Heart left ventricle (tissue), 13 donors: Measurements from ENCODE around the gene IQGAP2.

Experiments used
- POLR2A ChIP-seq, 2 donors: fragments of 450-650 bp; IDR thresholded peaks; one replicate each; pipeline ENCODE4 v1.6.1; 2017; ENCODE audit warnings: antibody characterized with exemption in 2 of 2, mild to moderate bottlenecking in 2 of 2, moderate library complexity in 2 of 2
- TF ChIP-seq, protein P1 (sequence below), 12 donors: fragments of 200-600 bp; sonication (generic) in 4 of 12; IDR thresholded peaks; one replicate each; pipeline versions ENCODE4 v1.5.0 to v1.8.0; 2018 to 2022; ENCODE audit warnings: antibody characterized with exemption in 12 of 12, mild to moderate bottlenecking in 5 of 12
- donor health status: ischemic (EF 13 %, LVEDD 7.1; RV severe dilation, severe dysfunction).
- donor health status: DM: no; HTN: yes; CAD: no.
- donor health status: DM: no; HTN: no; CAD: no.
- donor health status: ischemic (EF 25% LVEDD 6.9; RV normal size, moderate dysfunction).
- donor health status: ischemic (EF 25% LVEDD 5.7; RV mildly dilated, moderate dysfunction).
- donor health status: ischemic (EF 35%, LVEDD 5.7; RV mildly dilated, moderate dysfunction).
- donor health status: nonischemic (EF 11% LVEDD 7.7; RV severe dilation, severe dysfunction).
- donor health status: DM: yes; HTN: yes; CAD: no.
- donor health status: PGD.
- donor health status: ischemic (EF 29% LVEDD 5.4; RV normal size, mild dysfunction).
- donor health status: nonischemic (EF 23%, LVEDD 6.1; RV moderate dilation, normal function).

DNA sequence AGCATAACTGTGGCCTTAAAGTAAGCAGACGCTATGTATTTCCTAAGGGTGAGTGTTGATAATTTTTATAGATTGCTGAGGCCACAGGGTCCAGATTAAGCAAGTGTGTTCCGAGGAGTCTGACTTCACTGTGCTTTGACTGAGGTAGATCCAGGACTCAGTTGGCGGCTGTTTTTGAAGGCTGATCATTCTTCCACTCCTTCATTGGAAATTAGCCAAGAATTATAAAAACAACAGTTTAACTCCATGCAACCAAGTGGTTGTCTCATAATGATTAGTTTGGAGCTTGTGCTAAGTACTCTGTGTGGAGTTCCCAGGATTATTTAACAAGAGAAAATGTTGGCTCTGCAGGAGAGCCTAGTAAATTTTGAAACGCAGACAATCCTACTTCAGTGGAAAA, 19.1 kb downstream of the IQGAP2 start:
- TF ChIP-seq POLR2A (IDR thresholded peaks at IDR 0.05), result no peak
- TF ChIP-seq, protein P1, sequence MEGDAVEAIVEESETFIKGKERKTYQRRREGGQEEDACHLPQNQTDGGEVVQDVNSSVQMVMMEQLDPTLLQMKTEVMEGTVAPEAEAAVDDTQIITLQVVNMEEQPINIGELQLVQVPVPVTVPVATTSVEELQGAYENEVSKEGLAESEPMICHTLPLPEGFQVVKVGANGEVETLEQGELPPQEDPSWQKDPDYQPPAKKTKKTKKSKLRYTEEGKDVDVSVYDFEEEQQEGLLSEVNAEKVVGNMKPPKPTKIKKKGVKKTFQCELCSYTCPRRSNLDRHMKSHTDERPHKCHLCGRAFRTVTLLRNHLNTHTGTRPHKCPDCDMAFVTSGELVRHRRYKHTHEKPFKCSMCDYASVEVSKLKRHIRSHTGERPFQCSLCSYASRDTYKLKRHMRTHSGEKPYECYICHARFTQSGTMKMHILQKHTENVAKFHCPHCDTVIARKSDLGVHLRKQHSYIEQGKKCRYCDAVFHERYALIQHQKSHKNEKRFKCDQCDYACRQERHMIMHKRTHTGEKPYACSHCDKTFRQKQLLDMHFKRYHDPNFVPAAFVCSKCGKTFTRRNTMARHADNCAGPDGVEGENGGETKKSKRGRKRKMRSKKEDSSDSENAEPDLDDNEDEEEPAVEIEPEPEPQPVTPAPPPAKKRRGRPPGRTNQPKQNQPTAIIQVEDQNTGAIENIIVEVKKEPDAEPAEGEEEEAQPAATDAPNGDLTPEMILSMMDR (IDR thresholded peaks at IDR 0.05), result no peak
